NCI-H82 (cell line): ENCODE data around the gene ROPN1L.
"Not testable (repeated sequence)": the region's sequence is repeated elsewhere in the genome, so short reads cannot be mapped to it uniquely, and the experiment has no call there.

Experiments used
- DNase-seq: peaks from one replicate; lab custom pipeline; 2025; lab: John Stamatoyannopoulos, UW

ROPN1L gene

GRCh38 chr5:10441083-10441991 is at the start of gene ROPN1L:
Gene ROPN1L (plus strand): TSS chr5:10441879. CDS start chr5:10442168, 289 bp downstream.
- peak; percentile 84 for DNase-seq

- DNase-seq: not testable (repeated sequence)
Measured at GRCh38 chr5:10392567-10393328, 48.9 kb upstream of the ROPN1L start.

- DNase-seq: no peak
Measured at GRCh38 chr5:10393491-10393890, 48.2 kb upstream of the ROPN1L start.

- no peak for DNase-seq
Measured at GRCh38 chr5:10396552-10396951, 45.1 kb upstream of the ROPN1L start.

GRCh38 chr5:10399839-10400238 is 41.8 kb upstream of the ROPN1L start:
- no peak for DNase-seq

GRCh38 chr5:10400411-10400810 is 41.3 kb upstream of the ROPN1L start:
- no peak for DNase-seq

GRCh38 chr5:10400831-10401230 is 40.8 kb upstream of the ROPN1L start:
- DNase-seq: no peak

GRCh38 chr5:10401498-10401897 is 40.2 kb upstream of the ROPN1L start:
- no peak for DNase-seq

GRCh38 chr5:10403829-10404228 is 37.9 kb upstream of the ROPN1L start:
- DNase-seq: no peak

GRCh38 chr5:10406651-10407050 is 35.0 kb upstream of the ROPN1L start:
- no peak for DNase-seq

GRCh38 chr5:10409504-10409903 is 32.2 kb upstream of the ROPN1L start:
- no peak for DNase-seq

- DNase-seq: no peak
Measured at GRCh38 chr5:10410662-10411061, 31.0 kb upstream of the ROPN1L start.

GRCh38 chr5:10411336-10411735 is 30.3 kb upstream of the ROPN1L start:
- DNase-seq: no peak

GRCh38 chr5:10416868-10417267 is 24.8 kb upstream of the ROPN1L start:
- DNase-seq: no peak

GRCh38 chr5:10418654-10419345 is 22.9 kb upstream of the ROPN1L start:
- no peak for DNase-seq

GRCh38 chr5:10420468-10420867 is 21.2 kb upstream of the ROPN1L start:
- DNase-seq: no peak

GRCh38 chr5:10420932-10421331 is 20.7 kb upstream of the ROPN1L start:
- DNase-seq: peak; percentile 10

GRCh38 chr5:10421896-10422691 is 19.6 kb upstream of the ROPN1L start:
- no peak for DNase-seq

GRCh38 chr5:10423022-10423421 is 18.7 kb upstream of the ROPN1L start:
- no peak for DNase-seq

- peak; percentile 65 for DNase-seq
Measured at GRCh38 chr5:10424124-10424731, 17.5 kb upstream of the ROPN1L start.

- DNase-seq: no peak
Measured at GRCh38 chr5:10427201-10427600, 14.5 kb upstream of the ROPN1L start.
